Stimulated activated CD4-positive, alpha-beta T cell treated with anti-CD3 and anti-CD28 coated beads, Interleukin-1b, Interleukin-23, amount 100 ng/mL, for 1 hour (primary cell): ENCODE data around the gene DAGLB.
"Not testable (repeated sequence)": the region's sequence is repeated elsewhere in the genome, so short reads cannot be mapped to it uniquely, and the experiment has no call there.

ENCODE experiments used
- DNase-seq, 2 donors: peaks; one replicate each; pipeline ENCODE4 v3.0.0-alpha.2; 2020; ENCODE audit warnings: low read depth in 2 of 2

Gene DAGLB

GRCh38 chr7:6430271-6430940 is 17.3 kb downstream of the DAGLB start:
- DNase-seq = no peak

DNA sequence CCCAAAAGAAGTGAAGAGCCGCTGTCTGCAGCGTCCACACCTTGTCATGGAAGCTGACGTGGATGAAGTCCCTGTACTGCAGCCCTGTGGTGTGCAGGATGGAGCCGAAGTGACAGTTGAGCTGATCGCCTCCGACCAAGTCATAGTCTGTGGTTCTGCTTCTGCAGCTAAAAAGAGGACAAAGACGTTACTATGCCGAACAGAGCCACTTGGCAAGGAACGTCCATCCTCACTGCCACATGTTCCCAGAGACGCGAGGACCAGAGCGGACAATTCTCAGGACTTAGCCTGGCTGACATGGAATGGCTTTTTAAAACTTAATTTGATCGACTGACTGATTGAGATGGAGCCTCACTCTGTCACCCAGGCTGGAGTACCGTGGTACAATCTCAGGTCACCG is 21.8 kb downstream of the DAGLB start:
- no peak for DNase-seq

DNA sequence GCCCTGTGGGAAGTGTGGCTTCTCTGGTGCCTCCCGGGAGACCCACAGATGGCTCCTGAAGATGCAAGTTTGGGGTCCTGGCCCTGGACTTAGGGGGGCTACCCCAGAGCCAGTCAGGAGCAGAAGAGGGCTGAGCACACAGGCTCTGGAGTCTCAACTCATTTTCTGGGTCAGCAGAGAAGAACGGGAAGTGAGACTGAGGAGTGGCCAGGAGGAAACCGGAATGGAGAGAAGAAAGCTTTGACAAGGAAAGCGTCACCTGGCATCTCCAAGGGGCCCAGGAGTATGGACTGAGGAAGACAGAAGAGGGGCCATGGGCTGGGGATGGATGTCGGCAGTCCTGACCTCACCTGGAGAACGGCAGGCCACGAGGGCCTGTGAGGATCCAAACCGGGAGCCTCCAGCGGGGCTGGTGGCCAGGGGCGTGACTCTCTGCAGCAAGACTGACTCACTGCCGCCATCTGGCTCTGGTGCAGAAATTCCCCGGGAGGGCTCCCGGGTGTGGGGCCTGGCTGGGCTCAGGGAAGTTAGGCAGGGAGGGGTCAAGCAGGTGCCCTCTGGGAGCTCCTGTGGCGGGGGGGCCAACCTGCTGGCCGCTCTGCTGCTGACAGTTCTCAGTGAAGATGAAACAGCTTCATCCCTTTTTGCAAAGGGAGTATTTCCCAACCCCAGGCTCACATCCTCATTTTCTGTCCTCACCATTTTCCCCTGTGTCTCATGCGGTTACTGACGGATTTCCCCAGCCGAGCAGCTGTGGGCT is 23.6 kb downstream of the DAGLB start:
- DNase-seq = no peak

GRCh38 chr7:6422926-6423632 is 24.7 kb downstream of the DAGLB start:
- DNase-seq = no peak

- no peak for DNase-seq
Measured at GRCh38 chr7:6422095-6422494, 25.7 kb downstream of the DAGLB start.

DNA sequence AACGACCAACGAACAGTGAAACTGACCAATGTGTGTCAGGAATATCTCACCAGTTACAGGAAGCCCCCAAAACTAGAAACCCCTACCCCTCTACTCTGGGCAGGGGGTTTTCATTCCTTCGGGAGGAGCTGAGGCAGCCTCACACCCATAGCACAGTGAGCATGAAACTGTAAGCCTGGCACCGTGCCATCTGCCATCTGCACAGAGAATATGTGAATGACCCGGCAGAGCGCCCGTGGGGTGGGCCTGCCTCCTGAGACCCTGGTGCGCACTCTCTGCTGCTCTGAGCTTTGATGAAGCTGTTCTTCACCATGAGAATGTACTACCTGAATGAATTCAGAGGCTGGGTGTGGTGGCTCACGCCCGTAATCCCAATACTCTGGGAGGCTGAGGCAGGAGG is 27.1 kb downstream of the DAGLB start:
- DNase-seq = no peak

- DNase-seq = no peak
Measured at GRCh38 chr7:6419310-6419773, 28.4 kb downstream of the DAGLB start.

DNA sequence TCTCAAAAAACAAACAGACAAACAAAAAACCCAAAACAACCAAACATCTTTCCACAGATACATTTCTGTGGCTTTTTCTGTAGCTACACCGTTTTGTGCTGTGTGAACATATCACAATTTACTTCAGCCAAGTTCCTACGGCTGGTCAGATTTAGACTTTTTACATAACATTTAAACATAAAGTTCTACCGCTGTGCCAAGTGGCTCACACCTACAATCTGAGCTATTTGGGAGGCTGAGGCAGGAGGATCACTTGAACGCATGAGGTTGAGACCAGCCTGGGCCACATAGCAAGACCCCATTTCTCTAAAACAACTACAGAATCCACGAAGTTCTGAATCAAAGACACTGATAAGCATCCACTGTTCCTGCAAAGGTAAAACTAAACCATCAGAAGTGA is 30.3 kb downstream of the DAGLB start:
- no peak for DNase-seq

DNA sequence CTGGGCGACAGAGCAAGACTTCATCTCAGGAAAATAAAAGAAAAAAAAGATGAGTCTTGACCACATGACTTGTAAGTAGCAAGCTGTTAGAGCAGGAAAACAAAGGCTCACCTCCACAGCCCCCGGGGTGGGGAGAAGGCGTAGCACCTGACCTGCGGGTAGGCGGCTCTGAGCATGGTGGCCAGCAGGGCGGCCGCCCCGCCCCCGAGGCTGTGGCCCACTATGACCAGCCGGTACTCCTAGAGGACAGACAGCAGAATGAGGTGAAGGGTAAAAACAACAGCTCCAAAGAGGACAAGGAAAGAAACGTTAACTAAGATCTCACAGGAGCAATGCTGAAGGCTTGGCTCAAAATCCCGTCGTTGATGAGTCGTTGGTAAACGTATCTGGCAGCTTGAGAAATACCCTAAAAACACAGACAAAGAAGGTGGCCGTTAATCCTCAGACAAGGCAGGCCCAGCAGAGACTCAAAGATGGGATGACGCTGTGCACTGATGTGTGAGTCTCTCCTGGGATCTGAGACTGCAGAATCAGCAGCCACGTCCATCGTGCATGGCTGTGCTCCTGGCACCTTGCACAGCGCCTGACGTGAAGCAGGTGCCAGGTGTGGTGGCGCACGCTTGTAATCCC is 31.1 kb downstream of the DAGLB start:
- no peak for DNase-seq

DNA sequence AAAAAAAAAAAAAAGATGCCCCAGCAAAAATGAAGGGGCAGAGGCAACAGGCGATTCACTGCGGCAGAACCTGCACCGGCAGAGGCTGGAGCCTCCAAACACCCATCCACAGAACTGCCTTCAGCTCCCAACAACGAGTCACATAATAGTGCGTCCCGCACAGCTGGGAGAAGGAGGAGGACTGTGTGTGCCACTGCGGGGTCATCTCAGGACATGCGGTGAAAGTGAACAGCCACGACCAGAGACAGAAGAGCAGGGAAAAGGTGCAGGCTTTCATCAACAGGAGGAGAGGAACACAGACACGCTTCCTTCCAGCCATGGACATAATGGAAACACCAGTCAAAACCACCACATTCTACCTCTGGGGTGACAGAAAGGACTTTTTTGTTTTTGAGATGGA is 34.1 kb downstream of the DAGLB start:
- DNase-seq = no peak

DNA sequence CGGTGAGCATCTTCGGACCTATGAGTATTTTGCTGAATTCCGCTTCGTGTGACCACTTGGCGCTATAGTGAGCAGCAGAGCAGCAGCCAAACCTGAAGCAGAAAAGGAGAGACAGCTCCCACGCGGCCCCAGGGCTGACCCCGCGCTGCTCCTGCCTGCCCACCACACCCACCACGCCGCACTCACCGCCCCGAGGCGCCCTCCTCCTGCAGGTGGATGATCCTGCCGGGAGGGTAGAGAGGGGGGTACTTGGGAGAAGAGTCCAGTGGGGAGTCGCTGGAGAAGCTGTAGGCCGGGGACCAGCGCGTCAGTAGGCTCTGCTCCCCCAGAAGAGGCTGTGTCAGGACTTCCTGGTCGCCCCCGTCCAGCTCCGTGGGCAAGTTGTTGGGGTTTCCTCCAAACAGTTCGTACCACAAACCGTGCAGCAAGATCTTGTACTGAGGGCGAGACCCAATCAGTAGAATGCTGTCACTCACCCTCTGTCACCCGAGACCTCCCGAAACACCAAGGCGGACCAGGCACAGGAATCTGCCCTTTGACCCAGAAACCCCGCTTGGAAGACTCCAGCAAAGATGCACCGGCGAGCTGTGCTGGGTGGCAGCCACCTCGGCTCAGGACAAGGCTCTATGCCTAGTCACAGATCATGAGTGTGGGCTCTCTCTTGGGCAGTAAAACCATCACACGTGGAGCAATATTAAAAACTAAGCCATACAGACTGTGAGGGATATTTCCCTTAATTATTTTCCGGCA is 37.6 kb downstream of the DAGLB start:
- no peak for DNase-seq

DNA sequence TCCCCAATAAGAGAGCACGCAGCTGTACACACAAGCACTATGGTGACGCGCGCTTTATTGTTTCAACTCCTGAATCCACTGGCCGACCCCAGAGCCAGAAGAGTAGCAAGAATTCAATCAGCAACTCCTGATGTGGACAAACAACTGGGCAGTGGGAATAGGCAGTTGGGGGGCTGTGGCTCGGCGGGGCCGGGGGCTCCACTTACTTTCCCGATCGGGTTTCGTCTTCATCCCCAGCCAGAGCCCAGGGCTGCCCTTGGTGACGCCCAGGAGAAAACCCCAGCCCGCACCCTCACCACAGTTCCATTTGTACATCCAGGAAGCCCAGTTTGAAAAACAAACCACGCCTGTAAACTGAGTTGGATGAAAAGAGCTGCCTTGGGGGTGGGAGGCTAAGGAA is 38.7 kb downstream of the DAGLB start:
- DNase-seq = no peak

DNA sequence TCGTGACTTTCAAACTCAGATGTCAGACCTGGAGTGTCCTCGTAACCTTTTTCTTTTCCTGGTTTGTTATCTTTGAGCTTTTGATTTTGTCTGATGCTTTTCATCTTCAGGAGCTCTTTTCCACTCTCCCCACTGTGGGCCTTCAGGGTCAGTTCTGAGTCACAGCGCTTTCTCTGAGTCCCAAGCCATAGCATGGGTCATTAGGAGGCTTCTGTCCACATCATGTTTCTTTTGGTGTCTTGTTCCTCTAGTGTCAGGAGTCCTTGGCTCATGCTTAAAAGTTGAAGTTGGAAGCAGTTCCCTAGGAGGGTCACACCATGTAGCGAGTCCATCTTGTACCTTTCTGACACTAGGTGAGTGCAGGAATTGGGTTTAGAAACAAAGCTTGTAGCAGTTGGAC is 40.3 kb downstream of the DAGLB start:
- DNase-seq = no peak

- no peak for DNase-seq
Measured at GRCh38 chr7:6406121-6406520, 41.6 kb downstream of the DAGLB start.

DNA sequence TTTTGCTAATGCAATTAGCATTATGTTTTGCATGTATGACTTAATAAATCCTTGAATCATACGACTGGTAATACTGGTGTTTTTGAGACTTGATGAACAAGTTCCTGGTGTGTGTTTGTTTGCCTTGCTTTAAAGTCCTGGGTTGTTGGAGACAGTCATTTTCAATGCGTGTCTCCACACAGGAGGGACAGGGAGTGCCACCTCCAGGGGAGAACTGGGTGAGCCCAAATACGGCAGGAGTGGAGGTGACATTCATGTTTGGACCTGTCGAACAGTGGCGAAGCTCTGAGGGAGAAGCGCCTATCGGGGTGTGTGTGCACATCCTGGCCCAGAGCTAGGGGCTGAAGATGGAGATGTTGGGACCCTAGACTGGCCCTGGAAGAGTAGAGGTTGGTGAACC is 43.8 kb downstream of the DAGLB start:
- DNase-seq = no peak

DNA sequence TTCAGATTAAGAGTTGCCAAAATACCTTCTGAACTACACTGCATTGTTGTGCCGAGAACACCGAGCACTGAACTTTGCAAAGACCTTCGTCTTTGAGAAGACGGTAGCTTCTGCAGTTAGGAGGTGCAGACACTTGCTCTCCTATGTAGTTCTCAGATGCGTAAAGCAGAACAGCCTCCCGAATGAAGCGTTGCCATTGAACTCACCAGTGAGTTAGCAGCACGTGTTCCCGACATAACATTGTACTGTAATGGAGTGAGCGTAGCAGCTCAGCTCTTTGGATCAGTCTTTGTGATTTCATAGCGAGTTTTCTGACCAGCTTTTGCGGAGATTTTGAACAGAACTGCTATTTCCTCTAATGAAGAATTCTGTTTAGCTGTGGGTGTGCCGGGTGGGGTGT is 45.0 kb downstream of the DAGLB start:
- DNase-seq = no peak

GRCh38 chr7:6402041-6402440 is 45.7 kb downstream of the DAGLB start:
- DNase-seq = no peak

- DNase-seq = no peak
Measured at GRCh38 chr7:6401536-6401935, 46.2 kb downstream of the DAGLB start.

DNA sequence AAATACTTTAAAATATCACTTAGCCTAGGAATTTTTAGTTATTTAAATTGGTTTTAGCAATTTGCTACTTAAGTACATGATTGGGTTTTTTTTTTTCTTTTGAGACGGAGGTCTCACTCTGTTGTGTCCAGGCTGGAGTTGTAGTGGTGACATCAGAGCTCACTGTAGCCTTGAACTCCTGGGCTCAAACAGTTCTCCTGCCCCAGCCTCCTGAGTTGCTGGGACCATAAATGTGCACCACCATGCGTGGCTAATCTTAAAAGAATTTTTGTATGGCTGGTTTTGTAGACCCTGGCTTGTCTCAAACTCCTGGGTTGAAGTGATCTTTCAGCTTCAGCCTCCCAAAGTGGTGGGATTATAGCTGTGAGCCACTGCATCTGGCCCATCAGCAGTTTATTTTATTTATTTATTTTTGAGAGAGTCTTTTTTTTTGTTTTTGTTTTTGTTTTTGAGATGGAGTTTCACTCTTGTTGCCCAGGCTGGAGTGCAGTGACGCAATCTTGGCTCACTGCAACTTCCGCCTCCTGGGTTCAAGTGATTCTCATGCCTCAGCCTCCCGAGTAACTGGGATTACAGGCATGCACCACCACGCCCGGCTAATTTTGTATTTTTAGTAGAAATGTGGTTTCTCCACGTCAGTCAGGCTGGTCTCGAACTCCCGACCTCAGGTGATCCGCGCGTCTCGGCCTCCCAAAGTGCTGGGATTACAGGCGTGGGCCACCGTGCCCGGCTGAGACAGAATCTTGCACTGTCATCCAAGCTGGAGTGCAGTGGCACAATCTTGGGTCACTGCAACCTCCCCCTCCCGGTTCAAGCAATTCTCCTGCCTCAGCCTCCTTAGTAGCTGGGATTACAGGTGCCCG is 47.3 kb downstream of the DAGLB start:
- DNase-seq = not testable (repeated sequence)

DNA sequence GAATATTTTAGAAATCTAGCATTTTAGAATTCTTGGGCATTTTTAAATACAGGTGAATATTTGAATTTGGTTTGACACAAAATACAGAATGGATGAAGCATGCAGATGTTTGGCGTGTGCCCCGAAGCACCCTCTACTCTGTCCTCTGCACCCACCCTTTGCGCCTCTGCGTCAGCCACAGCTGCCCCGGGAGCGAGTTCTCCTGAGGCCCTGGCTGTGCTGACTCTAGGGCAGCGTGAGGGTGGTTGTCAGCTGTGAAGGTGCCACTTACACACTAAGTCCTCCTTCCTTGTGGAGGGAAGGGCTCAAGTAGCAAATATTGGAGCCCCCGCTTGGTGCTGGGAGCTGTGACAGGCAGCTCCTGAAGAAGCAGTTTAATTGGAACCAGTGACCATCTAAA is 48.4 kb downstream of the DAGLB start:
- DNase-seq = no peak

DNA sequence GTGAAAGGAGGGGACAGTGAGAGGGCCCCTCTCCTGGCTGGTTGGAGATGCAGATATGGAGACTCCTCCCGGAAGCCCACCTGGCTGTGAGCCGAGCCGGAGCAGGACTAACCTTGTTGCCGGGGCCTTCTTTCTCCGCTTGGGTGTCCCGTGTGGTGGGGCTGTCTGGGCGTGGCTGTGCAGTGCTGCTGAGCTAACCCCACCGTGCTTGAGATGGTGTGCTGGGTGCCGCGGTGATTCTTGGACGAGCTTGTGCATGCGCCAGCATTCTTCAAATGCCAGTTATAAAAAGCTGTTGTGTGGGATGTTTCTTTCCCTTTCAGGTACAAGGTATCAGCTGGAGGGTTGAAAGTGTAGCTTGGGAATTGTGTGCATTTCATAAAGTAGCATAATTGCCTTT is 48.8 kb downstream of the DAGLB start:
- DNase-seq = no peak
